Central memory CD8-positive, alpha-beta T cell (primary cell): ENCODE data around the gene TNS2.

ENCODE experiments used
- ATAC-seq: fragments of 150-1000 bp; cut with Tn5 transposase; replicated peaks from 2 replicates; pipeline ENCODE4 v1.10.0; 2022; ENCODE audit warnings: mild to moderate bottlenecking, moderate FRiP score, moderate number of reproducible peaks; ENCODE audit not compliant: poor library complexity, severe bottlenecking; ENCODE audit errors: extremely low read depth
- DNase-seq, 2 donors: peaks; one replicate each; pipeline ENCODE4 v3.0.0; 2021; ENCODE audit warnings: low spot score in 2 of 2
- H3K27ac Mint-ChIP-seq: one replicate; pipeline ENCODE4 v1.8.0; 2022; ENCODE audit warnings: low read depth, mild to moderate bottlenecking, moderate library complexity, mixed read lengths
- H3K27me3 Mint-ChIP-seq: one replicate; pipeline ENCODE4 v1.8.0; 2022; ENCODE audit warnings: mixed read lengths
- H3K36me3 Mint-ChIP-seq: one replicate; pipeline ENCODE4 v1.8.0; 2022; ENCODE audit warnings: mild to moderate bottlenecking, moderate library complexity, mixed read lengths; ENCODE audit not compliant: insufficient read depth
- H3K4me1 Mint-ChIP-seq: one replicate; pipeline ENCODE4 v1.8.0; 2022; ENCODE audit warnings: mixed read lengths
- H3K4me3 Mint-ChIP-seq: one replicate; pipeline ENCODE4 v1.8.0; 2022; ENCODE audit warnings: mild to moderate bottlenecking, moderate library complexity, mixed read lengths
- H3K9me3 Mint-ChIP-seq: one replicate; pipeline ENCODE4 v1.8.0; 2022; ENCODE audit warnings: mixed read lengths

Gene TNS2

GRCh38 chr12:53070877-53071492 is 21.1 kb downstream of the TNS2 start:
- ATAC-seq: no peak
- H3K27me3 Mint-ChIP-seq: no peaks in the 10 kb centered on the region

GRCh38 chr12:53071591-53072551 is 22.0 kb downstream of the TNS2 start:
- Mint-ChIP-seq H3K36me3 (peaks cover 54% of the 10 kb centered on the region), H3K27me3 (no peaks in the 10 kb centered on the region), H3K9me3 (no peaks in the 10 kb centered on the region), H3K4me1 (peaks cover 35% of the 10 kb centered on the region), H3K4me3 (no peak overlapping the region), H3K27ac (peak overlapping the region; percentile 22)
- DNase-seq: no peak
- ATAC-seq: no peak

More at GRCh38 chr12:53070877-53071492, 21.1 kb downstream of the TNS2 start:
- Mint-ChIP-seq H3K4me1 (peaks cover 37% of the 10 kb centered on the region), H3K27ac (peak overlapping the region; percentile 22), H3K9me3 (no peaks in the 10 kb centered on the region), H3K4me3 (no peak overlapping the region), H3K36me3 (peaks cover 52% of the 10 kb centered on the region)
- DNase-seq: no peak

GRCh38 chr12:53073881-53074280 is 24.0 kb downstream of the TNS2 start:
- no peaks in the 10 kb centered on the region for H3K9me3 Mint-ChIP-seq
- ATAC-seq (no peak), DNase-seq (no peak)
- no peak overlapping the region for H3K27ac Mint-ChIP-seq
- peaks cover 50% of the 10 kb centered on the region for H3K36me3 Mint-ChIP-seq
- H3K27me3 Mint-ChIP-seq: no peaks in the 10 kb centered on the region
- H3K4me3 Mint-ChIP-seq: no peak overlapping the region
- peaks cover 49% of the 10 kb centered on the region for H3K4me1 Mint-ChIP-seq

- H3K27me3 Mint-ChIP-seq: no peaks in the 10 kb centered on the region
- H3K36me3 Mint-ChIP-seq: peaks cover 50% of the 10 kb centered on the region
- DNase-seq (no peak), ATAC-seq (no peak)
- no peak overlapping the region for H3K27ac Mint-ChIP-seq
- no peak overlapping the region for H3K4me3 Mint-ChIP-seq
- peaks cover 54% of the 10 kb centered on the region for H3K4me1 Mint-ChIP-seq
- no peaks in the 10 kb centered on the region for H3K9me3 Mint-ChIP-seq
These were observed 24.6 kb downstream of the TNS2 start for GRCh38 chr12:53074283-53074998.

GRCh38 chr12:53074999-53075370 is 25.1 kb downstream of the TNS2 start:
- no peaks in the 10 kb centered on the region for H3K9me3 Mint-ChIP-seq
- H3K27me3 Mint-ChIP-seq: no peaks in the 10 kb centered on the region
- ATAC-seq (no peak), DNase-seq (no peak)
- H3K36me3 Mint-ChIP-seq: peaks cover 49% of the 10 kb centered on the region
- peaks cover 60% of the 10 kb centered on the region for H3K4me1 Mint-ChIP-seq
- H3K4me3 Mint-ChIP-seq: no peak overlapping the region
- no peak overlapping the region for H3K27ac Mint-ChIP-seq

GRCh38 chr12:53076461-53076860 is 26.6 kb downstream of the TNS2 start:
- Mint-ChIP-seq H3K27me3 (no peaks in the 10 kb centered on the region), H3K36me3 (peaks cover 36% of the 10 kb centered on the region), H3K9me3 (no peaks in the 10 kb centered on the region), H3K4me1 (peaks cover 62% of the 10 kb centered on the region), H3K4me3 (no peak overlapping the region), H3K27ac (no peak overlapping the region)
- DNase-seq (no peak), ATAC-seq (no peak)

GRCh38 chr12:53077030-53077429 is 27.2 kb downstream of the TNS2 start:
- DNase-seq (no peak), ATAC-seq (no peak)
- Mint-ChIP-seq H3K4me1 (peaks cover 58% of the 10 kb centered on the region), H3K4me3 (peak overlapping the region; percentile 96), H3K36me3 (peaks cover 33% of the 10 kb centered on the region), H3K27me3 (no peaks in the 10 kb centered on the region), H3K27ac (no peak overlapping the region), H3K9me3 (no peaks in the 10 kb centered on the region)

- Mint-ChIP-seq H3K27me3 (no peaks in the 10 kb centered on the region), H3K36me3 (peaks cover 28% of the 10 kb centered on the region), H3K9me3 (no peaks in the 10 kb centered on the region), H3K27ac (peak overlapping the region; percentile 97), H3K4me3 (peak overlapping the region; percentile 96), H3K4me1 (peaks cover 51% of the 10 kb centered on the region)
- DNase-seq (no peak), ATAC-seq (peak; percentile 50)
These were observed 28.8 kb downstream of the TNS2 start for GRCh38 chr12:53078425-53079225.

- peak; percentile 95 to 97 for DNase-seq
- Mint-ChIP-seq H3K36me3 (peaks cover 20% of the 10 kb centered on the region), H3K9me3 (no peaks in the 10 kb centered on the region), H3K4me1 (peaks cover 44% of the 10 kb centered on the region), H3K4me3 (peak within 1 kb of the TSS; percentile 96), H3K27me3 (no peaks in the 10 kb centered on the region), H3K27ac (peak within 1 kb of the TSS; percentile 97)
- peak; percentile 99 for ATAC-seq
These were observed 29.6 kb downstream of the TNS2 start, which contains the start of gene SPRYD3 for GRCh38 chr12:53079226-53080117. Gene SPRYD3 (minus strand): TSS chr12:53079390. CDS start chr12:53079333, 57 bp downstream.

- Mint-ChIP-seq H3K27ac (no peak overlapping the region), H3K4me1 (peaks cover 25% of the 10 kb centered on the region), H3K36me3 (peaks cover 3% of the 10 kb centered on the region), H3K4me3 (no peak overlapping the region), H3K9me3 (no peaks in the 10 kb centered on the region), H3K27me3 (peaks cover 9% of the 10 kb centered on the region)
- no peak for ATAC-seq
- DNase-seq: no peak
These were observed 32.8 kb downstream of the TNS2 start for GRCh38 chr12:53082637-53083175.

GRCh38 chr12:53086361-53086760 is 36.5 kb downstream of the TNS2 start:
- ATAC-seq (no peak), DNase-seq (no peak)
- H3K36me3 Mint-ChIP-seq: no peaks in the 10 kb centered on the region
- H3K27me3 Mint-ChIP-seq: peaks cover 9% of the 10 kb centered on the region
- no peak overlapping the region for H3K27ac Mint-ChIP-seq
- H3K4me1 Mint-ChIP-seq: no peaks in the 10 kb centered on the region
- no peak overlapping the region for H3K4me3 Mint-ChIP-seq
- no peaks in the 10 kb centered on the region for H3K9me3 Mint-ChIP-seq
